K562 (cell line): ENCODE results near the gene PRRT2. TPM values are rescaled to one million over a fixed set of nuclear protein-coding genes. Genes with fewer than 3 reads are reported as not detected.

Source experiments
- ESRRB ChIP-seq: fragments of 250-450 bp; sonication (Bioruptor Pico); IDR thresholded peaks from 2 replicates; pipeline ENCODE4 v1.5.0; 2020; ENCODE audit warnings: mild to moderate bottlenecking, moderate library complexity, borderline replicate concordance
- FOXK1 ChIP-seq: sonication (generic); formaldehyde crosslinking; IDR thresholded peaks from 2 replicates; pipeline ENCODE4 v1.8.0; 2022; ENCODE audit warnings: missing genetic modification reagents, mild to moderate bottlenecking, borderline replicate concordance
- GTF3C2 ChIP-seq: IDR thresholded peaks from 3 replicates; pipeline ENCODE4 v1.6.1; 2011; ENCODE audit warnings: borderline replicate concordance, mild to moderate bottlenecking, moderate library complexity; ENCODE audit not compliant: insufficient read length; ENCODE audit errors: extremely low read depth
- IFI16 ChIP-seq: fragments of 250-450 bp; sonication (Bioruptor Pico); IDR thresholded peaks from 2 replicates; pipeline ENCODE4 v2.1.2; 2022; ENCODE audit warnings: mild to moderate bottlenecking, inconsistent platforms
- KAT7 ChIP-seq: sonication (generic); formaldehyde crosslinking; IDR thresholded peaks from 2 replicates; pipeline ENCODE4 v1.8.0; 2022; ENCODE audit warnings: missing genetic modification reagents, mild to moderate bottlenecking, borderline replicate concordance
- NELFE ChIP-seq: IDR thresholded peaks from 2 replicates; pipeline ENCODE4 v1.6.1; 2011; ENCODE audit warnings: mild to moderate bottlenecking; ENCODE audit not compliant: insufficient read depth, insufficient read length
- POLR2B ChIP-seq: fragments of 450-650 bp; IDR thresholded peaks from 2 replicates; pipeline ENCODE4 v1.6.1; 2018; ENCODE audit warnings: low read depth; ENCODE audit not compliant: partially characterized antibody
- RBM22 ChIP-seq: fragments of 200-400 bp; formaldehyde crosslinking; IDR thresholded peaks from 2 replicates; pipeline ENCODE4 v1.6.1; 2018; ENCODE audit warnings: low read length, low read depth; ENCODE audit not compliant: poor library complexity, severe bottlenecking
- RREB1 ChIP-seq: fragments of 250-450 bp; sonication (Bioruptor Pico); IDR thresholded peaks from 2 replicates; pipeline ENCODE4 v1.4.0; 2020
- SAFB ChIP-seq: fragments of 200-400 bp; formaldehyde crosslinking; IDR thresholded peaks from 2 replicates; pipeline ENCODE4 v1.6.1; 2017; ENCODE audit warnings: low read depth, low read length, borderline replicate concordance
- YBX1 ChIP-seq: fragments of 450-650 bp; IDR thresholded peaks from 2 replicates; pipeline ENCODE4 v1.7.1; 2016; ENCODE audit warnings: mild to moderate bottlenecking
- ZC3H4 ChIP-seq: sonication (generic); formaldehyde crosslinking; IDR thresholded peaks from 2 replicates; pipeline ENCODE4 v1.9.0; 2021; ENCODE audit warnings: missing genetic modification reagents, borderline replicate concordance
- ZNF408 ChIP-seq: fragments of 250-450 bp; sonication (Bioruptor Pico); IDR thresholded peaks from 2 replicates; pipeline ENCODE4 v1.4.0; 2020; ENCODE audit warnings: low read depth, mild to moderate bottlenecking, moderate library complexity
- ZNF592 ChIP-seq: fragments of 450-650 bp; IDR thresholded peaks from 2 replicates; pipeline ENCODE4 v1.6.1; 2017; ENCODE audit warnings: antibody characterized with exemption, mild to moderate bottlenecking
- ZNF695 ChIP-seq: fragments of 450-650 bp; formaldehyde crosslinking; IDR thresholded peaks from 2 replicates; pipeline ENCODE4 v1.4.0; 2020; ENCODE audit warnings: mild to moderate bottlenecking, moderate library complexity
- polyA plus RNA-seq, 8 experiments: library from polyadenylated mRNA; depleted of rRNA in 4 of 8; stranded (reverse) in 5 of 8; unstranded in 3 of 8; fragments of >200 nt; fragmentation: Nextera tagmentation in 2 of 8; fragmentation: Illumina TruSeq in 1 of 8; extraction: Ambion mirVana in 2 of 8; extraction: Trizol in 1 of 8; gene quantifications; 2 replicates each; pipeline versions ENCODE4 v1.2.1 to v1.2.3, GENCODE V29; 2011 to 2014; ENCODE audit warnings: inconsistent platforms in 1 of 8, missing spikeins in 1 of 8
- total RNA-seq, 7 experiments: library from RNA; depleted of rRNA in 6 of 7; stranded (reverse); fragments of >200 nt in 6 of 7; fragmentation: Illumina TruSeq in 2 of 7; extraction: Trizol in 2 of 7; gene quantifications; 2 replicates each; pipeline versions ENCODE4 v1.2.1 to v1.2.3, GENCODE V29; 2011 to 2021; ENCODE audit warnings: low replicate concordance in 1 of 7

Gene PRRT2
- total and polyA plus RNA-seq, 9 of the 15 experiments (the other 6 are each of a cell fraction or from before 2014, with no cell fraction given), result 0.11 to 1.0 (median 0.42) TPM; not detected in 2

GRCh38 chr16:29836623-29837022, 24.6 kb downstream of the PRRT2 start (continued):
- TF ChIP-seq ZNF592 (no peak), ZNF695 (CRISPR knock-in tag) (no peak), FOXK1 (CRISPR knock-in tag) (no peak), IFI16 (CRISPR knock-in tag) (no peak), KAT7 (no peak), ESRRB (CRISPR knock-in tag) (no peak), ZC3H4 (CRISPR knock-in tag) (no peak), RREB1 (no peak), NELFE (no peak), POLR2B (no peak), GTF3C2 (no peak), YBX1 (no peak), SAFB (no peak), ZNF408 (CRISPR knock-in tag) (no peak), RBM22 (no peak)
